CD4-positive, alpha-beta T cell treated with Interferon alpha-2 for 1 hour (primary cell): Measurements from ENCODE around the gene MAGEC2.

Experiments
- DNase-seq, 2 donors: peaks; one replicate each; pipeline ENCODE4 v3.0.0-alpha.2; 2020 to 2022

Gene MAGEC2, protein sequence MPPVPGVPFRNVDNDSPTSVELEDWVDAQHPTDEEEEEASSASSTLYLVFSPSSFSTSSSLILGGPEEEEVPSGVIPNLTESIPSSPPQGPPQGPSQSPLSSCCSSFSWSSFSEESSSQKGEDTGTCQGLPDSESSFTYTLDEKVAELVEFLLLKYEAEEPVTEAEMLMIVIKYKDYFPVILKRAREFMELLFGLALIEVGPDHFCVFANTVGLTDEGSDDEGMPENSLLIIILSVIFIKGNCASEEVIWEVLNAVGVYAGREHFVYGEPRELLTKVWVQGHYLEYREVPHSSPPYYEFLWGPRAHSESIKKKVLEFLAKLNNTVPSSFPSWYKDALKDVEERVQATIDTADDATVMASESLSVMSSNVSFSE

DNA sequence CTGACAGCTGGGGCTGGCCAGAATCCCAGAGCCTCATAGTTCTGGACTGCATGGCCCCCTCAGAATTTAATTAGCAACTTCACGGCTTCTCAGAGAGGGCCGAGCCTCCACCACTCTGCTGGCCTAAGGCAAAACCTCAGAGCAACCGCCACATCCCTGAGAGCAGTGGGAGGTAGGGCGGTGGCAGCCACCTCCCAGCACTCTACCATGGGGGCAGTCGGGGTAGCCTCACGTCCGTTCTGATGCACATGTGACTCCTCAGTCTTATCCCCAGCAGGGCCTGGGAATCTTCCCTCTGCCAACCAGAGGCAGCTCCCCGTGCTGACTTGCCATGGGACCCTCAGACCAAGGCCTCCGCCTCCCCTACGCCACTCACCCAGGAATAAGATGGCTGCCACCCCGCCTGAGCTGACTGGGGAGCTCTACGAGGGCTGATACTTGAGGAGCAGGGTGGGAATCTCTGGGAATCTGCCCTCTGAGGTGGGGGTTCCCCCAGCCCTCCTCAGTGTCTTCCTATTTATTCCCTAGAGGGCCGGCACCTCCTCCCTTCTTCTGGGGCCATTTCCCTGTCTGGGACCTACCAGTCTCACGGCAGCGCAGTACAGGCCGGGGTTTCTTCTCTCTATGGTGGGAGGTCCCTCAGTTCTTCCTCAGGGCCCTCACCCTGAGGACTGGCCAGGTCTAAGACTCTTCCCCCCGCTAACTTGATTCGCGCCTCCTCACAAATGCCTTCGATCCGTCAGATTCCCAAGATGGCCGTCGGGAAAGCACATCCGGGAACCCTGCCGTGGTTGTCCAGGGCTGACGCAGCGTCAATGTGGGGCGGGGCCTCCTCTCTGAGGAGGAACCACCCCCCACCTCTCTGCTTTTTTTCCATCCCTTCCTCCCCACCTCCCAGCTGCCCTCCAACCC, at the start of gene MAGEC2:
MAGEC2 (minus strand) TSS at position 769 of the 912 bp plus-strand sequence. CDS start 1,303 bp downstream, outside the sequence.
- no peak for DNase-seq

DNA sequence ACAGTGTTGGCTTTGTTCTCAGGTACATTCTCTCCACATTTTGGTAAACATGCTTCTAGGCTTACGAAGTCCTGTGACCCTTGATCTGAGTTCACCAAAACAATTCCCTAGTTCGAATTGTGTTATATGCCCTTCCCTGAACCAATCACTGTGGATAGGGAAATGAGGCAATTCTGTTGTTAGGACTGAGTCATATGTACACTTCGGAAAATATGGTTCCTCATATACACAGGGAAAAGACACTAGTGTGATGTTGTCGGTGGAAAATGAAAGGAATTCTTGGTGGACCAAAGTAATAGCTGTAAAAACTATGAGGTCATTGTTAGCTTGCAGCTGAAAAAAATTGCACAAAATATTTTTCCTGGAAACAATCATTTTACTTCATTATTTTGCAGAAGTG, 46.6 kb upstream of the MAGEC2 start:
- no peak for DNase-seq

DNA sequence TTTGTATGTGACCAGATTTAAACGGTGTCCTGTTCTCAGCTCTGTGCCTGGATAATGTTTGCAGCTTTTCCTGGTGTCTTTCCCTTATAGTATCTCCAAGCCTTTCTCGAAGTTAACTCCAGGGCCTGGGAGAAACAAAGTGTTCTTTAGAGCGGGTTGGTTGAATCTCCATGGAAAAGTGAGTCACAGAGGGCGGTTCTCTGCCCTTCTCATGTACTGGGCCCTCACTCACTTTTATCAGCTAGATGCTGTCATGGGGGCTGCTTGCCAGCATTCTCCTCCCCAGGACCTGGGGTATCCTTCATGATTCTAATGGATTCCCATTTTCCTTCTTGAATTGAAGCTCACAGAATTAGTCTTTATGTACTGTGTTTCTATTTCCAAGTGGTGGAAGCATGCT, 46.1 kb upstream of the MAGEC2 start:
- DNase-seq: no peak

DNA sequence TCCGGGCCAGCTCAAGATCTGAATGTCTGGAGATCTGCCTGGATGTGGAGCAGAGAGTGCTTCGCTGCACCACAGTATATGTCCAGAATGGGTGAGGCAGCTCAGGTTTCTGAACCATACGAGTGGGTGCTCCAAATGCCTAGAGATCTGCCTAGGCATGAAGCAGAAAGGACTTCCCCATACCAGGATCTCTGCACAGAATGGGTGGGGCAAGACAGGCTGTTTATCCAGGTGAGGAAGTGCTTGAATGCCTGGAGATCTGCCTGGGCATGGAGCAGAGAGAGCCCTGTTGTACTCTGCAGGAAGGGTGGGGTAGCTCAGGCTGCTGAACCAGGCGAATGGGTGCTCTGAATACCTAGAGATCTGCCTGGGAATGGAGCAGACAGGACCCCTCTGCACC, 45.4 kb upstream of the MAGEC2 start:
- DNase-seq: no peak

DNA sequence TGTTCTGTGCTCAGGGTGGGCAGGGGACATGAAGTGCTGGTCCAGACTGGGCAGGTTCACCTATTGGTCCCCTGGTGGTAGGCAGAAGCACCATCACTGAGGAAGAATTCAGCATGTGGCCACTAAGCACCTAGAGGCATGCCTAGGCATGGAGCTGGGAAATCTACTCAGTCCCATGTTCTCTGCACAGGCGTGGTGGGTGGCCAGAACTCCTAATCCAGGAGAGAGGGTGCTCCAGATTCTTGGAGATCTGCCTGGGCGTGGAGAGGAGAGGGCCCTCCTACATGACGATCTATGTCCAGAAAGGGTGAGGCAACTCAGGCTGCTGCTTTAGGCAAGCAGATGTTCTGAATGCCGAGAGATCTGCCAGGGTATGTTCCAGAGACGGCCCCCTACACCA, 44.6 kb upstream of the MAGEC2 start:
- DNase-seq: no peak

DNA sequence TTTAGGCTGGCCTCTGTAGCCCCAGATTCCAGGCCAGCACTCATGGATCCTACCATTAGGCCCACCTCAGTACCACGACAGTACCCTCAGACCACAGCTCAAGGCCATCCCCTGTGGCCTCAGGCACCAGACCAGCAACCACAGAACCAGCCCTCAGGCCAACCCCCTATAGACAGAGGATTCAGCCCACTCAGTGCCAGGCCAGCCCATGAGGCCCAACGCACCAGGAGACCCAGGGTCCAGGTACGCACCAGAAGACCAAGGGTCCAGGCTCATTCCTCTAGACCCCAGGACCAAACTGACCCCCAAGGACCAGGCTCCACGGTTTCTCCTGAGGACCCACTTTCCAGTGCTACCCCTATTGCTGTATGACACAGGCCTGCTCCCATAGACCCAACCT, 39.5 kb upstream of the MAGEC2 start:
- no peak for DNase-seq

DNA sequence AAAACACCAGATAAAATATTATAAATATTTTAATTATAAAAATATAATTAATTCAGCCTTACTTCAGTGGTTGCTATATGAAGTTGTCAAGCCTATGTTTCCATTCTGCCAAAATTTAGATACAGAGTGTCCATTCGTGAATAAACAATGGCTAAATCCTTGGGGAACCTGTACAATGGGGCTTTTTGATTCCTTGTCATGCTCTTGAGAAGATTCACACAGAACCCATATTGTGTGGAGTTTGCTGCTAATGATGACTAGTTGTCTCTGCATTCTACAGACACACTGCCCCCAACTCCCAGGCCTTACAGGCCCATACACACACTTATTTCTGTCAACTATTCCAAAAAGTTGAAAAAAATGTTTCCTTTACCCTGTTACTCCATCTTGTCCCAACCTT, 33.4 kb upstream of the MAGEC2 start:
- DNase-seq: no peak

DNA sequence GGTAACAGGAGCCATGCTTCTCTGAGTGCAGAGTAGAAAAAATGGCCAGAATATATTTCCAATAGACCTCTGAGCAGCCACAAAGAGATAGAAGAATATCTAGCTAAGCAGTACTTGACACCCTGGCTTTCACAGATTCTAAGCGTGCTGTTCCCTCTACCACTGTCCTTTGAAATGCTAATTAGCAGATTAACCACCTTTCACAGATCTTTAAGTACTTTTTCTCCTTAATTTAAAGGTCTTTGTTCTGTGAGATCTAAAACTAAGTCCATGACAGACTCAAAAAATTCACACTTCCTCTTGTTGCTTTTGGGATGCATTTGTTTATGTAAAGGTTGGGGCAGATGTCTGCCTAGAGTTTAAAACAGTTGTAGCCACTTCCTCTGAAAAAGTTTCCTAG, 28.3 kb upstream of the MAGEC2 start:
- DNase-seq: no peak

DNA sequence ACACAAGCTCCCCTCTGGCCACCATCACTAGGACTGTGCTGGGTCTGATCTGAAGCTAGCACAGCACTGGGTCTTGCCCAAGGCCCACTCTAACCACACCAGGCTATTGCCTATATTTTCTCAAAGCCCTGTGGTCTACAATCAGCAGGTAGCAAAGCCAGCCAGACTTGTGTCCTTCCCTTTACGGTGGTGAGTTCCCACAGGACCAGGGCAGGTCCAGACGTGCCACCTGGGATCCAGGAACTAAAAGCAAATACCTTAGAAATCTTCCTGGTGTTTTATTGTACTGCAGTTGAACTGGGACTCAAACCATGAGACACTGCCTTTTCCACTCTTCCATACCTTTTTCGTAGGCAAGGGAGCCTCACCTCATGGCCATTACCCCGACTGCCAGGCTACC, 9.0 kb upstream of the MAGEC2 start:
- no peak for DNase-seq

DNA sequence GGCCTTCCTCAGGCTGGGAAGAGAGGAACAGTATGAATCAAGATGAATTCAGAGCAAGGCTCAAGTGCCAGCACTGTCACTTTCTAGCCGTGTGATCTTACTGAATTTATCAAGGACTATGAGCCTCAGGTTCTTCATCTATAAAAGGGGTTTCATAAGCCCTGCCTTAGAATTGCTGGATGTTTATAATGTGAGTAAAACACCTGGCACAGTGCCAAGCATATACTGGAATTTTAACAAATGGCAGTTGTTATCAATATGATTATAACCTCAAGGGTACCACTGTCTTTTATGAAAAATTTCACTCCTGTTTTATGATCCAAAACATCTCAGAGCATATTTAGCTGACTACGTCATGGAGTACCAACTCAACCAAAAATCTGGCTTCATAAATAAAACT, 4.0 kb downstream of the MAGEC2 start:
- no peak for DNase-seq

DNA sequence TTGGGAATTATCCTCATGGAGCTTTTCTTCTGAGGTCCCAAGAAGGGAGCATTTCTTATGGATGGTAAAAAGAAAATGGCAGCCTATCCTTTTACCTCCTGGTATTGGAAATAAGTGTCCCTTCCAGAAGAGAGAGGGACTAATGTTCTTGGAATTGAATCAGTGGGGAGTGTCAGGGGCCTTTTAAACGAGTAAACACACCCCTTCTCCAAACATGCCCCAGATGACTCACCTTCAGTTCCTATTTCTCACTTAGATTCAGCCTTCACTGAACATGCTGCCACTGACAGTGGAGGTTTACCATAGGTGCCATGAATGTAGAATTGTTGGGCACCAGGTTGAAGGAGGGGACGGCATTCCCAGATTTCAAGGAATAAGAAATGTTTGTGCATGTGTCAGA, 19.0 kb downstream of the MAGEC2 start:
- no peak for DNase-seq

DNA sequence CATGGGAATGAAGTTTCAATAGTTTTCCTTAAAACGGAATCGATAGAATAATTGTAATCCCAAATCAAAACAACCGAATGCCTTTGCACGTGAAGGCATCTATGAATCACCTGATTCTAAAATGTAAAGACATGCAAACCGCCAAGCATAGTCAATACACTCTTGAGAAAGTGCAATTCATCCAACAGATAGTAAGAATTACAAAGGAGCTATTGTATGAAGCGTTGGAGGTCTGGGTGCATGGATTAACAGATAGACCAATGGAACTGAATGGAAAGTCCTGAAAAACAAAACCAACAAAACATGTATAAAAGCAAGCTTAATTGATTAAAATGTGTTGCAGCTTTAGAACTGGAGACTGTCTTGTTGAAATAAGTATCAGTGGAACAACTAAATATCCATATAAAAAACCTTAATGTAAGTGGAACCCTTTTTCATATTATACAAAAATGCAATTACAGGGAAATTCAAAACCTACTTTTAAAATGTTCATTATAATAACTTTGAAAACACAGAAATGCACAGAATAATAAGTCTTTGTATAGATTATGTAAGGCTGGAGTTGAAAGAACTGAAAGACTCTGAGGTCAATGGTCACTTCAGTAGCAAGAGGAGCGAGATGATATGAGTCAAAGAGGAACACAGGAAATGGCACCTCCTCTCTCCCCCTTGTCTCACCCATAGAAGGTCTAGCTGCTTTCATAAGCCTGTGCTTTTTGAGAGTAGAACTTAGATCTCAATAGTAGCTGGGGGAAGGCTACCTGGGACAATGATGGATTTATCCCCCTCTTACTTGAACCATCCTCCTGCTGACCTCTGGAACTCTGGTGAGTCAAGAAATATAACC, 20.1 kb downstream of the MAGEC2 start:
- no peak for DNase-seq

DNA sequence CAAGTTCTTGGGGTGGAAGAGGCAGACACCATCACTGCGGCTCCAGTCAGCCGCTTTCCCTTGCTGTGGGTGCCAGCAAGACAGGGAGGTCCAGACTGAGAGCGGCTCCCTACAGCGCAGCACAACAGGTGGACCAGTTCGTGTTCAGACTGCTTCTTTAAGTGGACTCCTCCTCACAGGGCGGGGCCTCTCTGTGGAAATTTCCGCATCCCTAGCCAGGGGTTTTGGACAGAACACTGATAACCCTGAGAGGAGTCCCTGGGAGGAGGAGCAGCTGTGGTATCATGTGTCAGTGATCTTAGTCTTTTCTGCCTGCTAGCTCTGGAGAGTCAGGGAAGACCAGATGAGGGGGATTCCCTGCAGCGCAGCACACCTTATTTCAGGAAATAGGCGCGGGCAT, 48.5 kb downstream of the MAGEC2 start:
- DNase-seq: no peak
